B cell (primary cell): ENCODE data around the gene DGKE.

ENCODE experiments used
- EZH2 ChIP-seq: IDR thresholded peaks from 2 replicates; pipeline ENCODE4 v1.6.1; 2012; ENCODE audit warnings: borderline replicate concordance, low read depth, mild to moderate bottlenecking, moderate library complexity, low read length; ENCODE audit not compliant: insufficient read depth, poor library complexity, severe bottlenecking
- TF ChIP-seq, protein P1 (sequence below): fragments of 200-600 bp; IDR thresholded peaks from one replicate; pipeline ENCODE4 v1.8.0; 2022; ENCODE audit warnings: antibody characterized with exemption, mild to moderate bottlenecking

DNA sequence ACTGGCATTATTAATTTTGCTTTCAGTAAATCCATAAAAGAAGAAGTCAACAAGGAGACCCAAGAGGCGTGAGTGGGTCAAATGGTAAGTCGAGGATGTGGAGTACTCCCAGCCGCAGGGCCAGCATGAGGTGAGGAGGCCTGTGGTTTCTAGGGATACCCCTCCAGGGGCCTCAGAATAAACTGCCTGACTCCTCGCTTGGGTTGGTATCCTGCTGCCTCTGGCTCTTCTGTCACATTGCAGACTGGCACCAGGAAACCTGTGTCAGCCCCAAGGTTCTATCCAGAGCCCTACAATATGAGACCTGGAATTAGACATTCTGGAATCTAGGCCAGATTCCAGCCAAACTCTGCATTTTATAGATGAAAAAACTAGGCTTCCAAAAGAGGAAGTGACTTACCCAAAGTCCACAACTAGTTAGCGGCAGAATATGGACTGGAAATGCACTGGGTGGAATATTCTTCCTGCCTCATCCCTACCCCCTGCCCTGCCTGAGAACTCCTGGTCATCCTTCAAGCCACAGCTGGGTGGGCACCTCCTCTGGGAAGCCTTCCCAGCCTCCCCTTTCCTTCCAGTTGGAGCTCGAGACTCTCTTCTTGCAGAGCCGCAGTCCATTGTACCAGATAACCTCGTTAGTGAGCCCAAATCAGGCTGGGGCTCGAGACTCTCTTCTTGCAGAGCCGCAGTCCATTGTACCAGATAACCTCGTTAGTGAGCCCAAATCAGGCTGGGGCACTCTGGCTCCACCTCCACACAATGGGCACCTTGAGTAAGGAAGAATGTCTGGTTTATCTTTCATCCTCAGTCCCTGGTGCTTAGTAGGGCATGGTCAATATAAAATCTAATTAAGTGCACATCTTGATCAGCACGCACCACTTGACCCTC lies 22.8 kb upstream of the DGKE start:
- TF ChIP-seq, protein P1, sequence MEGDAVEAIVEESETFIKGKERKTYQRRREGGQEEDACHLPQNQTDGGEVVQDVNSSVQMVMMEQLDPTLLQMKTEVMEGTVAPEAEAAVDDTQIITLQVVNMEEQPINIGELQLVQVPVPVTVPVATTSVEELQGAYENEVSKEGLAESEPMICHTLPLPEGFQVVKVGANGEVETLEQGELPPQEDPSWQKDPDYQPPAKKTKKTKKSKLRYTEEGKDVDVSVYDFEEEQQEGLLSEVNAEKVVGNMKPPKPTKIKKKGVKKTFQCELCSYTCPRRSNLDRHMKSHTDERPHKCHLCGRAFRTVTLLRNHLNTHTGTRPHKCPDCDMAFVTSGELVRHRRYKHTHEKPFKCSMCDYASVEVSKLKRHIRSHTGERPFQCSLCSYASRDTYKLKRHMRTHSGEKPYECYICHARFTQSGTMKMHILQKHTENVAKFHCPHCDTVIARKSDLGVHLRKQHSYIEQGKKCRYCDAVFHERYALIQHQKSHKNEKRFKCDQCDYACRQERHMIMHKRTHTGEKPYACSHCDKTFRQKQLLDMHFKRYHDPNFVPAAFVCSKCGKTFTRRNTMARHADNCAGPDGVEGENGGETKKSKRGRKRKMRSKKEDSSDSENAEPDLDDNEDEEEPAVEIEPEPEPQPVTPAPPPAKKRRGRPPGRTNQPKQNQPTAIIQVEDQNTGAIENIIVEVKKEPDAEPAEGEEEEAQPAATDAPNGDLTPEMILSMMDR: no peak
- TF ChIP-seq EZH2: no peak
